GM20000 (cell line): ENCODE results near the gene RNF141.

Experiments
- DNase-seq: peaks from one replicate; pipeline ENCODE4 v3.0.0; 2012; ENCODE audit warnings: low spot score
- CTCF ChIP-seq: IDR thresholded peaks from 2 replicates; pipeline ENCODE4 v1.5.1; 2012; ENCODE audit warnings: mild to moderate bottlenecking, control low read depth; ENCODE audit errors: extremely low read depth, missing control alignments

Gene RNF141

DNA sequence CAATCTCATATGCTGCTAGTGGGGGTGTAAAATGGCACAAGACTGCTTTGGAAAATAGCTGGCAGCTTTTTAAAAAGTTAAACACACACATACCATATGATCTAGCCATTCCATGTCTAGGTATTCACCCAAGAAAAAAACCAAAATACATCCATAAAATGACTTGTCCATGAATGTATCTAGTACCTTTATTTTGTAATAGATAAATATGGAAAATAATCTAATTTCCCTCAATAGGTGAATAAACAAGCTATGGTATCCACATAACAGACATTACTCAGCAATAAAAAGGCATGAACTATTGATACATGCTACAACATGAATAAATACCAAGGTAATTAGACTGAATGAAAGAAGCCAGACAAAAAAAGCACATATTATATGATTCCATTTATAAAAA lies 22.9 kb downstream of the RNF141 start:
- TF ChIP-seq CTCF = no peak
- DNase-seq = no peak

DNA sequence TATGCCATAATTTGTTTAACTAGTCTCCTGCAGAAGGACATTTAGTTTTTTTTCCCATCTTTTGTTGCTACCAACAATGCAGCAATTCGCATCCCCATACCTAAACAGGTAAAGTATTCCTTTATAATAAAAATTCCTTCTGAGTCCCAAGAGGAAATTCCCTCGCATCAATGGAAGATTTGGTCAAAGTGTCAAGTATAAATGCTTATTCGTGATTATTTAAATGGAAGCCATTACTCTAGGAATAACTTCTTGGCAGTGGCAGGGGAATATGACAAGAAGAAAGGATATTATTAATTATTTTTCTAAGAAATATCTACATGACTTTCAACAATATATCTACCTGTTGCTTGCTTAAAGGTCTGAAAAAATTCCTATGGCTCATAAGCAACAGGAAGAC lies 25.6 kb downstream of the RNF141 start:
- DNase-seq = no peak

GRCh38 chr11:10514709-10515108 lies 26.3 kb downstream of the RNF141 start:
- TF ChIP-seq CTCF = no peak
- no peak for DNase-seq

More for the DNA sequence above, 25.6 kb downstream of the RNF141 start:
- TF ChIP-seq CTCF = no peak

- no peak for DNase-seq
- no peak for TF ChIP-seq CTCF
Observed at GRCh38 chr11:10514202-10514601, 26.8 kb downstream of the RNF141 start.

GRCh38 chr11:10511181-10511621 lies 29.8 kb downstream of the RNF141 start:
- no peak for DNase-seq
- no peak for TF ChIP-seq CTCF

- DNase-seq = no peak
- no peak for TF ChIP-seq CTCF
Observed at GRCh38 chr11:10506008-10506370, 35.0 kb downstream of the RNF141 start.

DNA sequence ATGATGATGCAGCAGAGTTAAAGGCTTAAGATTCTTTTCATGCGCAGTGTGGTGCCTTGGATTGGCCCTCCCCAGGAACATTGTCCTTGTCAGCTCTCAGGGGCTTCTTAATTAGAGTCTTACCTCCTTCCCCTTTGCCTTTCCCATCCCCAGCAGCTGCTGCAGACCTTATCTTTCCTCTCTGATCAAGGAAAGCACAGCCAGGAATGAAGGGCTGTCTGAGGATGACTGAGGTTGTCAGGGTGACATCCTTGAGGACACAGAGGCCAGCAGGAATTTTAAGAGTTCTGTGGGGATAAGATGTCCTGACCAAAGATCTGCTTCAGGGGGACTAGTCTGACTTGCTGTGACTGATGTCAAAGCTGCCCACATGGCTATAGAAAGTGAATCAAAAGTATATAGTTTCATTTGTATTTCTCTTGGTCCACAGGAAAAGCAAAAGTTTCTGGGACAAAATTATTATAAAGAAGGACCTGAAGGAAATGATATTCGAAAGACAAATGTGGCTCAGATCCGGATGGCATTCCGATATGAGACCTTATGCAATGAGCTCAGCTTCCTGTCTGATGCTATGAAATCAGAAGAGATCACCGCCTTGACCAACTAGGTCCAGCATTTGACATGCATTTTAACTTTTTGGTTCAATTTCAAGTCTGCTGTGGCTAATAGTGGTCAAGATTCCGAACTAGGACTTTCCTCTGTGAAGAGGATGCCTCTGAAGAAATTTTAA lies 35.5 kb downstream of the RNF141 start:
- no peak for TF ChIP-seq CTCF
- DNase-seq = no peak
